Stromal cell of bone marrow (primary cell): Measurements from ENCODE around the gene DRGX.

Experiments used
- DNase-seq: peaks from one replicate; pipeline ENCODE4 v3.0.0-alpha.2; 2012; ENCODE audit warnings: low read depth

DRGX gene

DNA sequence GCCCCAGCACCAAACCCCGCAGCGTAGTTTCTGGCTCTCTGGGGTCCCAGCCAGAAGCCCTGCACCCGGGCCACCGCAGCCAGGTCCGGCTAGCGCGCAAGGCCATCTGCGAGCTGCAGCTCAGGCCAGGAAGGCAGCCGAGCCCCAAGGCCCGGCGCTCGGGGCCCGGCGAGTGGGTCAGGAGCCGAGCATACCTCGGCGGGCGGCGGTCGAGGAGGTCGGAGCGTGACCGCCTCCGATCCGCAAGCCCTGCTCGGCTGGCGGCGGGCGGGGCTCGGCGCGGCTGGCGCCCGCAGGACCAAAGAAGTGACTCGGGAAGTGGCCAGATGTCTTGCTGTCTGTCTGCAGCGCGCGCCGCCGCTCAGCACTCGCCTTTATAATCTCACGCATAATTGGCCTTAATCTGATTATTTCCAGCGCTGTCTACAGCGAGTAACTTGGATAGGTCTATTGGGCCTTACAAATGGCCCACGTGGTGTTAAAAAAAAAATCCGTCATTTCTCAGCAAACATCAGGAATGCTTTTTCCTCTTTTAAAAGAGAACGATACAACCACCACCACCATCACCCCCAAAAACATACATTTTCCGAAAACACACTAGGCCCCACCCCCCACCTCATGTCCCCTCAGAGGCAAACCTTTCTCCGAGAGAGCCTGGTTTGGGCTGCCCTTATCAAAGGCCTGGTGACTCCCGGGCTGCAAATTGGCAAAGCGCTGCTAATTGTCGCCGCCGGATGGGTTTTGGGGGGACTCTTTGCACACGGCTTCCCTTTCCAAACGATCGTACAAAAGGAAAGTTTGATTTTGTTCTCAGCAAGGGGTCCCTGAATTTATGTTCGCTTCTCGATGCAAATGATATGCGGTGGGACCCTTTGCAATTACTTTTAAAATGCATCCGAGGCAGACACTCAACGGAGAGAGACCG, at the start of gene DRGX:
Gene DRGX, minus strand, starts transcription at position 349 of the 925 bp plus-strand sequence. CDS start 649 bp downstream, outside the sequence.
- DNase-seq: no peak

DNA sequence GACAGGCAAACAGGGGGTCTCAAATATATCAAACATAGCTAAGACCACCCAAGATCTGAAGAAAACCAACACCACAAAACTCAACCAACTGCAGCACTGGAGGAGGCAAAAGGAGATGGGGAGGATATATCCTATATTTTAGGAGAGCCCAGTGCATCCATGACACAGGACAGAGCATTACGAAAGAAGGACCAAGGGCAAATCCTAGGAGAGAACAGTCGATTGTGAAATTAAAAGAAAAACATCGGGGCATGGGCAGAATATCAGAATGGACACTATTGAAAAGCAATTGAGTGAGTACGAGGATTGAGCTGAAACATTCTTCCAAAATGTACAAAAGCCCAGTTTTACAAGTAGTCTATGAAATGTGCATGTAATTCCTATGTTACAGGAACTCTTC, 48.5 kb upstream of the DRGX start:
- DNase-seq: no peak

DNA sequence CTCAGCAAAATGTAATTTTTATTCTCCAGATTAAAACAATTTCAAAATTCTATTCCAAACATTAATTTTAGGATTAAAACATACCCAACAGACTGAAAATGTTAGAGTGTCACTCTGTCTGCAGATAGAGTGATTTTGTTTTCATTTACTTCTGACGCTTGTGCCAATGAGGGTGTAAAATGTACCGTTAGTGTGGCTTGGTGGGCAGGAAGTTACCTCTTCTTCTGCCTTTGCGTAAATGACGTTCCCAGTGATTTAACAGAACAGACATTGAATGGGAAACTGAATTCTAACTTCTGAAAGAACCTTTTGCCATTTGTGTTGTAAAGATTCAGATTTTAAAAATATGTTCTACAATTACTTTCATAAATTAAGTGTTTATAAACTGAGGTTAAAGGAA, 47.0 kb upstream of the DRGX start:
- DNase-seq: no peak

DNA sequence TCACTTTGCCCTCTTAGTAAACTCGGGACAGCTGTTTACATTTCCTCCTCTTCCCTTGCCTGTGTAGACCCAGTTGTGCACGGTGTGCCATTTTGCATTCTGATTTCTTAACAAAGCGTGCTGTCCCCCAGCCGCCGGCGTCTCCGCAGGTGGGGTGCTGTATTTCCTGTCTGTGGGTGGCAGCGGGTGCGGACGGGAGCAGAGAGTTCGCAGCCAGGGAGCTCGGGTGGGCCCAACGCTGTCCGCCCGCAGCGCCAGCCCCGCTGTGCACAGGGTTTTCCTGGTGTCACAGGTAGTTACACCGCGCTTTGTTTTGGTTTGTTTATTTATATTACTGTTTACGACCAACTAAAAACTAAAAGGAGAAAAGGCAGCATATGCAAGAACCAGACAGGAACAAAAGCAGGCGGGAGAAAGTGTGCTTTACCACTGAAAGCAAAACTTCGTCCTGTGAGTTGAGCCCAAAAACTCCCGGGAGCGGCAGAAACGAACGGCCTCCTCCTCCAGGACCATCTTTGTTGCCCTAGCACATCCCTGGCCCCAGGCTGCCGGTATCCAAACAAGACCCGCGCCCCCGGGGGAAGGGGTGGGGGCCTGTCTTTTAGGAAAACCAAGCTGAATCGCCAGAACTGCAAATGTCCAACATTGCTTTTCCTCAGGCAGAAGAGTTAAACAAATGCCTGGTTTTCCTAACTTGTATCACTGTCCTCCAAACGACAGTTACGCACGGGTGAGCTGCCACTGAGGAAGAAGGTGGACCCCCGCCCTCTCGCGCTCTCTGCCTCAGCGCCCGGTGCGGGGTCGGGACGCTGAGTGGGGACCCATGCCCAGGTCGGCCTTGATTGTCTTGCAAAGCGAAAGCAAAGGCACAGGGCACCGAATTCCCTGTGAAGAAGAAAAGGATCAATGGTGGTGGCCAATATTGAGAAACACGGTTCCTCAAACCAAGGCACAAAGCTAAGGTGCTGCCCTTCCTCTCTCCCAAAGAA, 45.9 kb upstream of the DRGX start:
- no peak for DNase-seq

DNA sequence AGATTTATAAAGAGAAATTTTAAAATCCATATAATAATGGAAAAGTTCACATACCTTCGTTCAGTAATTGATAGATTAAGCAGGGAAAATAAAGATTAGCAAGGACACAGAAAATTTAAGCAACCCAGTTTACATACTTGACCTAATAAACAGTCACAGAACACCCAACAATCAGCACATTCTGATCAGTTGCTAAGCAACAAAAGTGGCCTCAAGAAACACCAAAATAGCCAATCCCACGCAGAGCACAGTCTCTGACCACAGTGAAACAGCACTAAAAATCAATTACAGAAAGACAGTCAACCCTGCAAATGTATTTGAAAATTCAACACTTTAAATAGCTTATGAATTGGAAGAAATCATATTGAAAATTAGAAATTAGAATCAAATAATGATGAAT, 39.3 kb upstream of the DRGX start:
- no peak for DNase-seq

DNA sequence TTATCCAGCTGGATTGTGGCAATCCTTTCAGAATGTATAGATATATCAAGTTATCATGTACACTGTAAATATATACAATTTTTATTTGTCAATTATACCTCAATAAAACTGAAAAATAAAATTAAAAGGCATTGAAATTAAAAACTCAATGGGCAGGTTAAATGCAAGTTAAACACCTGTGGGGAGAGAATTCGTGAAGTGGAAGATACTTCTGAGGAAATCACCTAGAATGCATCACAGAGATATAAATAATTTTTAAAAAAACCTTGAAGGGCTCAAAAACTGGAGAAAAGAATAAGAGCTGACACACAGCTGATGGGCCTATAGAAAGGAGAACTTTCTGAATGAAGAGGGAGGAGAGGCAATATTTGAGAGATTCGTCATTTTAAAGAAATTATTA, 37.2 kb upstream of the DRGX start:
- no peak for DNase-seq

DNA sequence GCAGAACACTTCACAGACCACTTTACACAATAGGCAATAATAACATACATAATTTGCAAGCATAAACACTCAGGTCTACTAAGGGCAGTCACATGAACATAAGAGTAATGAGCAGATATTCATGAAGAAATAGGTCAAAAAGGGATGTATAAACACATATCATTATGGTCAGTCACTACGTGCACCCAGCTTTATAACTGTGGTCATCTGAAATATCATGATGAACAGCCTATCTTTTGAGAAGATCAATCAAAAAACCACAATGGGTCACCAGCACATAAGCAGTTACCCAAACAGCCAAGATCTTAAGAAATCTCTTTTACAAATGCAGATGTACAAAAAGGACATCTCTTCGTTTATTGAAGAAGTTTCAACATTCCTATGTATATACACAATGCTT, 35.5 kb upstream of the DRGX start:
- DNase-seq: no peak

DNA sequence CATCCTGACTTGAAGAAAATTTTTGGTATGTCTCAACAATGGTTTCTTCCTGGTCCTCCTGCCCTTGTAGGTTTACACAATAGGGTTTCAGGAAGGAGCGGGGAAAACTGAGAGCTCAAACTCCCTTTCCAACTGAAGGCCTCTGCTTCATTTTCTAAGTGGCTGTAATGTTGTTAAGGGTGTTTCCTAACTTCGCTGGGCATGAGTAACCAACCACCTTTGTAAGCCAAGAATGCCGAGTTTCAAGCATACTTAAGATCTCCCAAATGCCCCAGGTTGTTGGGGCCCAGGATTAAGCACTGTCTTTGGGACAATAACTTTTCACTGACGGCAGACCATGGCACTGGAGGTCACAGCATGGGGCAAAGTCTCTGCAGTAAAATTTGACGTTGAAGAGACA, 33.6 kb upstream of the DRGX start:
- no peak for DNase-seq

DNA sequence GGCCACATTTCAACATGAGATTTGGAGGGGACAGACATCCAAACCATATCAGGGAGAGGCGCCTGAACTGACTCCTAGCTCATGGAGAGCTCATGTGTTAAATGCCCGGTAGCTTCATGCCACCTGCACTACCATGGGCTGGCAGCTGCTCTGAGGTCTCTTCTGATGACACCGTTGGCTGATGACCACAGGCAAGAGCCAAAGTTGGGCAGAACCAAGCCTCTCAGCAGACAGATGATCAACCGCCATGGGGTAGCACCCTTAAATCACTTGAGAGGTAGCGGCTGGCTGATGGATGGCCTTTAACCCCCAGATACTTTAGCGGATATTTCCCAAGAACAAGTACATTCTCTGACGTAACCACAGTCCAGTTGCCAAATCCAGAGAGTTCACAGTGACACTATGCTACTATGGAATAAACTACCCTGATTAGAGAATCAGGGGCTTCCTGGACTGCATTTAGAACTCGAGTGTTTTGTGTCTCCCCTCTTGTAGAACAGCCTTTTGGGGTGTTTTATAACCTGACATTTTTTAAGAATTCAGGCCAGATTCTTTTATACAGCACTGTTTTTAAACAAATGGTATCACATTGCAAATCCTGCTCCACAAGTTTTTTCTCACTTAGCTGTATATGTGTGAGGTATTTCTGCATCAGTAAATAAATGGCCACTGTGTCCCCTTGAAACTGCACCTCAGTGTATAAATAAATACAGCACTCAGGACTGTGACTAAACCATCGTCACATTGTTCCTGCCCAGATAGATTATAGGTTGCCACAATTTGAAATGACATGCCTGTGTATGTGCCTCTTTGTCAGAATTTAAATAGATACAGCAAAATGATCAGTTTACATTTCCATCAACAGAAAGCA, 30.8 kb upstream of the DRGX start:
- DNase-seq: no peak

DNA sequence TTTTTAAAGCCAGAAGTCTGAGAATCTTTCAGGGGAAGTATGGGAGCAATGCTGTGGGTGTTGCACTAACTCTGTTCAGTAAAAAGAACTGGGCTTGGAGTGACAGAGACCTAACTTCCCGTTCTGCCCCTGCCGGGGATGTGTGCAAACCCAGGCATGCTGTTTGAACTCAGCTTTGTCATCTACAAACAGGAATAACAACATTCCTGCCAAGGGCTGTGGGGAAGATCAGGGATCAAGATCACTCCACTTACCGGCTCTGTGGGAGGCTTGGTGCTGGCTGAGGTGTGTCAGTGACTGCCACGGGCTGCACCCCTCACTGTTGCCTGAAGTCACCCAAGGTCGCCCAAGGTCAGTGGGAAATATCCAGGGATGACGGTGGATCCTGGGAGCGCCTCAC, 23.1 kb upstream of the DRGX start:
- no peak for DNase-seq

DNA sequence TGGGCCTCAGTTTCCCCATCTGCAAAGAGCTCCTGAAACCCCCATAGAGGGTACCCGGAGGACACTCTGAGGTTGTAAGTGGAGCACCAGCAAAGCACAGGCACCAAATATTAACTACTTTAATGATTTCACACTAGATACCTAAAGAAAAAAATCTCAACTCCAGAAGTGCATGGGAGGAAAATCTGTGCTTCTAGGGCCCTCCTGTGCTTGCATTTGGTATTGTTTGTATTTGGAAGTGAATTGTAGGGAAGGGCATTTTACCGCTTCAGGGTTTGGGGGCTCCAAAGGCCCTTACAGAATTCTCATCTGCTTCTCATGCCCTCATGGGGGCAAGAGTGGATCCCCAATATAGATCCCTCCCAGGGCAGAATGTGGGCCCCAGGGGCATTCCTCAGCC, 22.4 kb upstream of the DRGX start:
- DNase-seq: no peak

DNA sequence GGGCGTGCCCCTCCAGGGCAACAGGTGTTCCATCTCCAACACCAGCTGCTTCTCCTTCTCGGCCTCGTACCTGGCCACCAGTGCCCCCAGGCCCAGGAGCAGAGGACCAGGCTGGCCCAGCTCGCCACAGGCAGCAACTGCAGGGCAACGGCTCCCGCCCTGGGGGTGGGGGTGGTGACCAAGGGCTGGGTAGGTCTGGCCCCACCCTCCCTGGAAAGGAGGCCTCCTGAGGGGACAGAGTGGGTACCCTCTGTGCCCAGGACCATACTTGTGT, 22.1 kb upstream of the DRGX start:
- no peak for DNase-seq

DNA sequence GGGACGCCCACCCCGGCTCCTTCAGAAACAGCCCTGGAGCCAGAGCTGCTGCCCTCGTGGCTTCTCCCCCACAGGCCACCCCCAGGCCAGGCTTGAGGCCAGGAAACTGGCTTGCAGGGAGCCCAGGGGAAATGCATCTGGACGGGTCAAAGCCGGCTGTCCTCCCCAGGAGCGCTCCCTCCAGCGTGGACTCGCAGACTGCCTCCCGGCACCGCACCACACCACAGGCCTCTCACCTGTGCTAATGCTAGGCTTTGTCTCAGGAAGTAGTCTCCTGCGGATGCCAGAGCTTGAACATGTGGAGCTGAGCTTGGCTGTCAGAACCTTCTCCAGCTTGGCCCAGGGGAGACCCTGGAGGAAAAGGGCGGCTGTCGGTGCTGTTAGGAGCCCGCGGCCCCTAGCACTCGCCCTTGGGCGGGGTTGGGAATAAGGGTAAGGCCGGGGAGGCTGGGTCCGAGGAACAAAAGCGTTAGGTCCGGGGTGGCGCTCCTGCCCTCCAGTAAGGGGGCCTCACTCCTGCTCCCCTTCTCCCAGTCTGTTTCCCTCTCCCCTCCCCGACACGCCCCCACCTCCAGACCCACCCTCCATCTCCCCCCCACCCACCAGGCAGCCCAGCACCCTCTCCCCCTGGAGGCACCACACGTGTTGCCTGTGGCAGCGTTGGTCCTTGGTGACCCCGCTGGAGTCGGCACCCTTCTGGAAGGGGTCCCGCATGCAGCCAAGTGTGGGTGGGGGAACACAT, 21.6 kb upstream of the DRGX start:
- DNase-seq: no peak

DNA sequence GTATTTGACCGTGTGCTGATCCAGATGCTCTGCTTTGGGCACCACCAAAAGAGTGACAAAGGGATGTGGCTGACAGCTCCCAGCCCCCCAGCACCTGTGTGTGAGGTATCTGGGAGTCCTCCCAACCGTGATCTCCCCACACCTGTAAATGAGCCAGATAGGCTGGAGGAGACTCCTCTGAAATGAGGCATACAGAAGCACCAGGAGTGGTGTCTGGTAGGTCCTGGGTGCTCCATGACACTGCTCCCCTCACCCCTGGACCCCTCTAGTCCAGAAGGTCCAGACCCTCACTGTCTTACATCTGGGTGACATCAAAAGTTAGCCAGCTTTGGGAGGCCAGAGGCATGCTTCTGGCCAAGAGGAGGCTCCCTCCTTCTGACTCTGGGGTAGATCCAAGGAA, 20.0 kb upstream of the DRGX start:
- DNase-seq: no peak

DNA sequence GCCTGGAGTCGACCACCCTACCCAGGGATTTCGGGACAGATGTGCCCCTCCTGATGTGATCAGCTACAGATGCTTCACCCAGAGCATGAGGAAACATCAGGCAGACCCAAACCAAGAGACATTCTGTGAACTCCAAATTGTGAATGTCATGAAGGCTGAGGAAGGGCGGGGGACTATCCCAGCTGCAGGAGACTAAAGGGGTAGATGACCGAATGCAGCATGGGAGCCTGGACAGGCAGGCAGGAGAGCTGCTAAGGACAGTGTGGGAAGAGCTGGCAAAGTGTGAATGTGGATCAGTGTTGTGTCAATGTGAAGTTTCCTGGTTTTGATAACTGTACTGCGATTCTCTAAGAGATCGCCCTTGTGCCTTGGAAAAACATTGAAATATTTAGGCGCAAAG, 19.2 kb upstream of the DRGX start:
- no peak for DNase-seq

DNA sequence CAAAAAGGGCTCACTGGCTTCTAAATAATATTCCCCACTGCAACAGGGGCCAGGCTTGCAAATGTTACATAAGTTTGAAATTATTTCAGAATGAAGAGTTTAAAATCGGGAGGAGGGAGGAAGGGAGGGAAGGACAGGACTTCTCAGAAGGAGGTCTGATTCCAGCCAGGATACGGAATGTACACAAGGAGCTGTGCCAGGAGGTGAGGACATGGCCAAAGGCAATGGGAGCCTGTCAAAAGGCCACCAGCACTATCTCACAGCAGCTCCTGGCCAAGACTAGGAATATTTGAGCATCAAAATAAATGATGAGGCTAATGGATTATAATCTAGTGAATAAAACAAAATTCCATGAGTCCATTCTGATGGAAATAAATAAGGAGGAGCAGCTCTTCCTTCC, 18.6 kb upstream of the DRGX start:
- DNase-seq: no peak

DNA sequence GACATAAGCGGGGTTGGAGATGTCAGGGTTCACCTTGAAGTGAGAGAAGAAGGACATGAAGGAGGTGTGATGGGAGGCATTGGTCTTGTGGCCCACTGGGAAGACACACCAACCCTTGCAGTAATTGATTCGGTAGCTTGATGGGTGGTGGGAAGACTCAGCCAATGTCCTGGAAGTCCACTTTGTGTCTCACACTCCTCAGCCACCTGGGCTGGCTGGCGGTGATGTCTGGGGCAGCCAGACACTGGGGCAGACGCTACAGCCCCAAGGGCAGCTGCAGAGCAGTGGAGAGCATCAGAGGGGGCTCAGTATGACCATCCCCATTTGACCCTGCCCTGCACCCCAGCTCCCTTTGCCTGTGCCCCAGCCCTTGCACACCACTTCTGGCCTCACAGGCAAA, 16.7 kb upstream of the DRGX start:
- DNase-seq: no peak

DNA sequence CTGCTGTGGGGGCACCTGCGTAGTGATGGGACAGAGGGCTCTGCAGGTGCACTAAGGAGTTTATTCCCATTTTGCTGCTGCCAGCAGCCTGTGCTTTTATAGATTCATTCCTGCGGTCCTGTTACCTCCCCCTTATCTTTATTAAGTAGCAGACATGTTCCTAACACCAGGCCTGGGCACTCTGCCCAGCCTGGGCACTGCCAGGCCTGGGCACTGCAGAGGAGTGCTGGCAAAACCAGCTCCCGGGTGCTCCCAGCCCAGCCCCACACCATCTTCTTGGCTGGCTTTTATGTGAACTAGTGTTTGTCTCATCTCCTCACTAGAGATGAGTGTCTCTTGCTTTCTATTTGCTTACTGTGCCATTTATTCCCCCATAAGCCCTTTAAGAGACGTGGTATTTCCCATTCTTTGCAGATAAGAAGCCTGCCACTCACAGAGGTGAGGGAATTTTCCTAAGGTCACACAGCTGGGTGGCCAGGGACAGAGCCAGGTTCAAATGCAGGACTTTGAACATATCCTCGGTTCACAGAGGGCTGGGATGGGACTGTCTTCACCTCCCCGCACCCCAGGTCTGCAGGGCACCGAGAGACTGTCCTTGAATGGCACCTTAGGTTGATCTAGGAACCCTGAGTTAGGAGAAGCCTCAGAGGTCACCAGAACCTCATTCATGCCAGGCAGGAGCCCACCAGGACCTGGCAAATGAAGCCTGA, 14.6 kb upstream of the DRGX start:
- no peak for DNase-seq

DNA sequence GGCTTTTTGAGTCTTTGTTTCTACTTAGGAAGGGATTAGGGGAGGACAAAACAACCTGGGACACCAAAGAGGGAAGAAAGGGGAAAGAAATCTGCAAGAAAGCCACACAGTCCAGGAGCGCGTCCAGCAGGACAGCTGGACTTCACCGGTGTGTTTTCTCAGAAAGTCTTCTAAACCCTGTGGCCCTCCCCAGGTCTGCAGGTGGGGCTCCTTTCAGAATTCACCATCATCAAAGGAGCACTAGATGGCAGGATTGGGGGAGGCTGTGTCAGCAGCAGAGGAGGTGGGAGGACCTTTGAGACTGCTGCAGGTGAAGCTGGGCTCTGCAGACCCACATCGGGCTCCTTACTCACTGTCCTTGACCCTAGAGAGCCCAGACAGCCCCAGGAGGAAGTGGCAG, 13.9 kb upstream of the DRGX start:
- DNase-seq: no peak

DNA sequence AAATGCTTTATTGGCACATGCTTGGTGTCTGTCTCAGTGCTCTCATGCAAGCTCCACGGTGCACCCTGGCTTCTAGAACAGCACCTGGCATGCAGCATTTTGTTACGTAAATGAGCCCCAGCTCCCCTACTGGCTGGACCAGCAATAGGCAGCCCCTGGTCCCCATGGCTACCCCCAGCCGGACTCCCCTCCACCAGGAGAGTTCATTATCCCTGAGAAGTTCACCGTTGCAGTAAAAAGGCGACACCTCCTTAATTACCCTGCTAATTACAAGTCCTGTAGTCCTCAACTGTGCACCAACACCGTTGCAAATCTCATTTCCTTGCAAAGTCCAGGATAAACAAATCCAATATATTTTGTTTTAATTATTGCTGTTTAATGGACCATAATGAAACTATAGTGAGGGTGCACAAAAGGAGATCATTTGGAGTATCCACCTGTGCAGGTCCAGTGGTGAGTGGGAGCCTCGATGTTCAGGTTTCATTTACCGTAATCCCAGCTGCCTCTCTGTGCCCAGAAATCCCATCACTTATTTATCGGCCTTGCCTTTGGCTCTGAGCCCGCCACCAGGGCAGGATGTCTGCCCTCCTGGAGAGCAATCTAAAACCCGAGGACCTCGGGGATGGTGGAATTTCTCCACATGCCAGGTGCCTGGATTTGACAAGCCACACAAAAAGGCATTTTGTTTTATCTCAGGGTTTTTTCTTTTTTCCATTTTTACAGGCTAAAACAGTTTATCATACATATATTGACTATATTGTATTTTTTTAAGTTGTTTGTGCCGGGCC, 12.8 kb upstream of the DRGX start:
- DNase-seq: no peak
